H1 (cell line): Measurements from ENCODE around the gene NABP2. TPM values are rescaled to one million over a fixed set of nuclear protein-coding genes. Genes with fewer than 3 reads are reported as not detected.

Experiments
- BCL11A ChIP-seq, 2 experiments: IDR thresholded peaks; one replicate each; pipeline ENCODE4 v1.6.1; 2011; ENCODE audit warnings: low read depth in 2 of 2, low read length in 2 of 2, mild to moderate bottlenecking in 2 of 2
- JUND ChIP-seq: IDR thresholded peaks from 2 replicates; pipeline ENCODE4 v1.6.1; 2011; ENCODE audit warnings: mild to moderate bottlenecking, improper control_type of control experiment, low read length
- MAFK ChIP-seq: IDR thresholded peaks from 2 replicates; pipeline ENCODE4 v1.6.1; 2012; ENCODE audit warnings: low read depth, mild to moderate bottlenecking, improper control_type of control experiment, low read length
- PHF8 ChIP-seq: fragments of 200-600 bp; sonication (generic); conservative IDR thresholded peaks from 2 replicates; pipeline ENCODE4 v1.7.1; 2012; ENCODE audit warnings: low read depth, mild to moderate bottlenecking, inconsistent platforms, low read length, moderate library complexity
- RAD21 ChIP-seq, 2 experiments: IDR thresholded peaks in 1 of 2; conservative IDR thresholded peaks in 1 of 2; 2 replicates each; pipeline ENCODE4 v1.6.1; 2011; ENCODE audit warnings: low read depth in 2 of 2, low read length in 2 of 2, improper control_type of control experiment in 1 of 2, inconsistent platforms in 1 of 2, mild to moderate bottlenecking in 1 of 2, moderate library complexity in 1 of 2
- SP2 ChIP-seq: IDR thresholded peaks from 2 replicates; pipeline ENCODE4 v1.6.1; 2012; ENCODE audit warnings: mild to moderate bottlenecking, low read length, inconsistent platforms
- polyA plus RNA-seq, 7 experiments: library from polyadenylated mRNA; depleted of rRNA in 3 of 7; stranded (reverse) in 5 of 7; unstranded in 2 of 7; fragments of >200 nt in 5 of 7; fragments of 200-250 nt in 2 of 7; gene quantifications; 1 replicate in 5 of 7; 2 replicates in 1 of 7; 4 replicates in 1 of 7; pipeline versions ENCODE4 v1.2.1 to v1.2.3, GENCODE V29; 2011 to 2013; ENCODE audit warnings: missing spikeins in 2 of 7, mixed read lengths in 2 of 7
- total RNA-seq: library from RNA; stranded (reverse); fragmentation: NEBNext Ultra II Directional; extraction: Animal tissue kit (Norgen Biotek cat#: 25700); gene quantifications from 2 replicates; pipeline ENCODE4 v1.2.1, GENCODE V29; 2021
- TF ChIP-seq, protein P1 (sequence below), 3 experiments: IDR thresholded peaks; 1 replicate in 2 of 3; 2 replicates in 1 of 3; pipeline versions ENCODE4 v1.5.1 to v1.6.1; 2011; ENCODE audit warnings: low read length in 3 of 3, mild to moderate bottlenecking in 3 of 3, inconsistent platforms in 2 of 3, low read depth in 1 of 3, moderate library complexity in 1 of 3; ENCODE audit not compliant: insufficient read depth in 1 of 3; ENCODE audit errors: control extremely low read depth in 1 of 3

NABP2 gene
- total and polyA plus RNA-seq, 2 of the 8 experiments (the other 6 are each of a cell fraction or from before 2014, with no cell fraction given): 58.1 to 67.5 TPM

DNA sequence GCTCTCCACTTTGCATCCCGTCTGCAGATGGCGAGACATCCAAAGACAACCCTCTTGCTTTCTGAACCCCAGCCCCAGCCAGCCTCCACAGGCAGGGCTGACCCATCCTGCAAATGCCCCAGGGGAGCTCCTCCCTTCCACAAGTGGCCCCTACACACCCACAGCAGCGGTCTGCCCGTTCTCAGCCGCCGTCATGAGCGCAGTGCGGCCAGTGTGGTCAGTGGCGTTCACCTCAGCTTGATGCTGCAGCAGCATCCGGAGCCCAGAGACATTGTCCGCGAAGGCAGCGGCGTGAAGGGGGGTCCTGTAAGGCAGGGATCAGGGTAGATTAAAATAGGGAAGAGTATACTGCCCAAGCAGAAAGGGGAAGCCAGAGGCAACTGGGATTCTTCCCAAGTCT is 20.4 kb downstream of the NABP2 start (continued):
- TF ChIP-seq, protein P1, sequence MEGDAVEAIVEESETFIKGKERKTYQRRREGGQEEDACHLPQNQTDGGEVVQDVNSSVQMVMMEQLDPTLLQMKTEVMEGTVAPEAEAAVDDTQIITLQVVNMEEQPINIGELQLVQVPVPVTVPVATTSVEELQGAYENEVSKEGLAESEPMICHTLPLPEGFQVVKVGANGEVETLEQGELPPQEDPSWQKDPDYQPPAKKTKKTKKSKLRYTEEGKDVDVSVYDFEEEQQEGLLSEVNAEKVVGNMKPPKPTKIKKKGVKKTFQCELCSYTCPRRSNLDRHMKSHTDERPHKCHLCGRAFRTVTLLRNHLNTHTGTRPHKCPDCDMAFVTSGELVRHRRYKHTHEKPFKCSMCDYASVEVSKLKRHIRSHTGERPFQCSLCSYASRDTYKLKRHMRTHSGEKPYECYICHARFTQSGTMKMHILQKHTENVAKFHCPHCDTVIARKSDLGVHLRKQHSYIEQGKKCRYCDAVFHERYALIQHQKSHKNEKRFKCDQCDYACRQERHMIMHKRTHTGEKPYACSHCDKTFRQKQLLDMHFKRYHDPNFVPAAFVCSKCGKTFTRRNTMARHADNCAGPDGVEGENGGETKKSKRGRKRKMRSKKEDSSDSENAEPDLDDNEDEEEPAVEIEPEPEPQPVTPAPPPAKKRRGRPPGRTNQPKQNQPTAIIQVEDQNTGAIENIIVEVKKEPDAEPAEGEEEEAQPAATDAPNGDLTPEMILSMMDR (IDR thresholded peaks at IDR 0.05; ENCODE audit: control extremely low read depth in 1 of 3, insufficient read depth in 1 of 3, low read depth in 1 of 3, low read length in 3 of 3): no peak
- TF ChIP-seq JUND (no peak), PHF8 (no peak), SP2 (no peak), BCL11A (IDR thresholded peaks at IDR 0.05; ENCODE audit: low read depth in 2 of 2, low read length in 2 of 2) (no peak), RAD21 (IDR thresholded peaks at IDR 0.05 in 1 of 2, conservative IDR thresholded peaks at IDR 0.05 in 1 of 2; ENCODE audit: low read depth in 2 of 2, low read length in 2 of 2) (no peak), MAFK (no peak)
- TF ChIP-seq, all 59 proteins: peak for 0
